Lower leg skin (tissue), 3 donors: ENCODE data around the gene PRG3.

Experiments
- CTCF ChIP-seq, 3 donors: fragments of 450-650 bp; IDR thresholded peaks; one replicate each; pipeline ENCODE4 v1.5.1; 2016; ENCODE audit warnings: antibody characterized with exemption in 3 of 3, mild to moderate bottlenecking in 3 of 3, moderate library complexity in 2 of 3
- POLR2A ChIP-seq, 2 donors: fragments of 450-650 bp; IDR thresholded peaks; one replicate each; pipeline ENCODE4 v1.6.1; 2016 to 2017; ENCODE audit warnings: antibody characterized with exemption in 2 of 2, mild to moderate bottlenecking in 1 of 2, moderate library complexity in 1 of 2

GRCh38 chr11:57410287-57410686 lies 29.3 kb upstream of the PRG3 start:
- TF ChIP-seq CTCF (IDR thresholded peaks at IDR 0.05) (no peak), POLR2A (IDR thresholded peaks at IDR 0.05) (no peak)
